ENCODE measurements around the gene FASTKD1. TPM values are rescaled to one million over a fixed set of nuclear protein-coding genes. Genes with fewer than 3 reads are reported as not detected.
"Not testable (repeated sequence)": the region's sequence is repeated elsewhere in the genome, so short reads cannot be mapped to it uniquely, and the experiment has no call there.

FASTKD1 gene
- polyA plus RNA-seq, 3 donors: 9.1 to 16.9 (median 14.3) TPM

DNA sequence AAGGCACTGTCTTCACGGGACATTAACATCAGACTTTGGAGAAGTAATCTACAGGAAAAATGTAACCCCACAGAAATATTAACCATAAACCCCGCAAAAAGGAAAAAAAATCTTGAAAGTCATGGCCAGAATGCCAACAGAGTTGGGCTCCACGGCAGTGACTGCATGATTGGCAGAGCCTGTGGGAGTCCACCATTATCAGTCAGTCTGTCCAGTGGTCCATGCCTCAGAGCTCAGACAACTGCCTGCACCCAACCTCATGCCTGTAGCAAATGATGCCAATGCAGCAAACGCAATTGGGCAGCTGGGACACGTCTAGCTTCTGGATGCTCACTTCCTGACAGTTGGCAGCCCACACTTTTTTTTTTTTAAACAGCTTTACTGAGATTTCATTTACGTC lies 5.4 kb upstream of the FASTKD1 start:
- TF ChIP-seq, protein P1, sequence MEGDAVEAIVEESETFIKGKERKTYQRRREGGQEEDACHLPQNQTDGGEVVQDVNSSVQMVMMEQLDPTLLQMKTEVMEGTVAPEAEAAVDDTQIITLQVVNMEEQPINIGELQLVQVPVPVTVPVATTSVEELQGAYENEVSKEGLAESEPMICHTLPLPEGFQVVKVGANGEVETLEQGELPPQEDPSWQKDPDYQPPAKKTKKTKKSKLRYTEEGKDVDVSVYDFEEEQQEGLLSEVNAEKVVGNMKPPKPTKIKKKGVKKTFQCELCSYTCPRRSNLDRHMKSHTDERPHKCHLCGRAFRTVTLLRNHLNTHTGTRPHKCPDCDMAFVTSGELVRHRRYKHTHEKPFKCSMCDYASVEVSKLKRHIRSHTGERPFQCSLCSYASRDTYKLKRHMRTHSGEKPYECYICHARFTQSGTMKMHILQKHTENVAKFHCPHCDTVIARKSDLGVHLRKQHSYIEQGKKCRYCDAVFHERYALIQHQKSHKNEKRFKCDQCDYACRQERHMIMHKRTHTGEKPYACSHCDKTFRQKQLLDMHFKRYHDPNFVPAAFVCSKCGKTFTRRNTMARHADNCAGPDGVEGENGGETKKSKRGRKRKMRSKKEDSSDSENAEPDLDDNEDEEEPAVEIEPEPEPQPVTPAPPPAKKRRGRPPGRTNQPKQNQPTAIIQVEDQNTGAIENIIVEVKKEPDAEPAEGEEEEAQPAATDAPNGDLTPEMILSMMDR (IDR thresholded peaks at IDR 0.05): no peak
- Histone ChIP-seq H3K27me3 (ENCODE audit: control insufficient read depth in 2 of 2, insufficient read depth in 2 of 2, low read length in 2 of 2) (peaks cover 0 to 3% of the 10 kb centered on the region in 2 donors), H2AFZ (ENCODE audit: insufficient read depth, low read depth, low read length, poor library complexity, severe bottlenecking) (no peak overlapping the region), H4K20me1 (ENCODE audit: insufficient read depth, low read length) (no peaks in the 10 kb centered on the region), H3K27ac (ENCODE audit: low read depth in 1 of 2, low read length in 2 of 2) (no peak overlapping the region), H3K79me2 (ENCODE audit: insufficient read depth, low read length) (no peaks in the 10 kb centered on the region), H3K9ac (ENCODE audit: insufficient read depth, low read length, poor library complexity, severe bottlenecking) (no peak overlapping the region), H3K4me1 (ENCODE audit: control insufficient read depth in 1 of 2, insufficient read depth in 2 of 2, low read length in 2 of 2) (peaks cover 0 to 4% of the 10 kb centered on the region in 2 donors), H3K36me3 (replicated peaks in 1 of 2; ENCODE audit: control insufficient read depth in 1 of 2, insufficient read depth in 2 of 2, low read length in 2 of 2) (no peaks in the 10 kb centered on the region), H3K9me3 (replicated peaks in 1 of 2; ENCODE audit: control insufficient read depth in 1 of 2, insufficient read depth in 1 of 2, low read length in 2 of 2) (peaks cover 0 to 2% of the 10 kb centered on the region in 2 donors), H3K4me3 (replicated peaks in 1 of 3; ENCODE audit: low read depth in 2 of 3, low read length in 3 of 3) (no peak overlapping the region), H3K4me2 (replicated peaks; ENCODE audit: extremely low read depth, low read length, poor library complexity, severe bottlenecking) (no peak overlapping the region)
- WGBS (ENCODE audit: insufficient coverage): 69% methylated on average over 3 of the region's 6 CpGs
- Mint-ChIP-seq H3K9me3 (peaks cover 0 to 6% (median 5%) of the 10 kb centered on the region in 7 donors), H3K27ac (no peak overlapping the region), H3K4me1 (peaks cover 2% of the 10 kb centered on the region), H3K27me3 (ENCODE audit: low read depth in 3 of 3) (peaks cover 0 to 8% (median 8%) of the 10 kb centered on the region in 3 donors), H3K4me3 (no peak overlapping the region), H3K36me3 (no peaks in the 10 kb centered on the region)
- intact Hi-C loops (cut with micrococcal nuclease): loop anchor here in 1 of 2 donors (10.0 kb wide), 1 partner anchor 246 kb away; the partner anchor contains the start of genes METTL5 and UBR3
- DNase-seq: no peak

DNA sequence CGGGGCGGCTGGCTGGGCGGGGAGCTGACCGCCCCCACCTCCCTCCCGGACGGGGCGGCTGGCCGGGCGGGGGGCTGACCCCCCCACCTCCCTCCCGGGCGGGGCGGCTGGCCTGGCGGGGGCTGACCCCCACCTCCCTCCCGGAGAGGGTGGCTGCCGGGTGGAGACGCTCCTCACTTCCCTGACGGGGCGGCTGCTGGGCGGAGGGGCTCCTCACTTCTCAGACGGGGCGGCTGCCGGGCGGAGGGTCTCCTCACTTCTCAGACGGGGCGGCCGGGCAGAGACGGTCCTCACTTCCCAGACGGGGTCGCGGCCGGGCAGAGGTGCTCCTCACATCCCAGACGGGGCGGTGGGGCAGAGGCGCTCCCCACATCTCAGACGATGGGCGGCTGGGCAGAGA lies 1.6 kb upstream of the FASTKD1 start:
- not testable (repeated sequence) for H3K4me2 ChIP-seq (replicated peaks; ENCODE audit: extremely low read depth, low read length, poor library complexity, severe bottlenecking); H4K20me1 ChIP-seq (ENCODE audit: insufficient read depth, low read length); H3K9ac ChIP-seq (ENCODE audit: insufficient read depth, low read length, poor library complexity, severe bottlenecking); H3K4me1 ChIP-seq (ENCODE audit: control insufficient read depth in 1 of 2, insufficient read depth in 2 of 2, low read length in 2 of 2); H3K4me1 Mint-ChIP-seq; H3K27me3 Mint-ChIP-seq (ENCODE audit: low read depth in 3 of 3); H3K4me3 Mint-ChIP-seq; H3K27me3 ChIP-seq (ENCODE audit: control insufficient read depth in 2 of 2, insufficient read depth in 2 of 2, low read length in 2 of 2); H2AFZ ChIP-seq (ENCODE audit: insufficient read depth, low read depth, low read length, poor library complexity, severe bottlenecking); H3K27ac Mint-ChIP-seq; H3K27ac ChIP-seq (ENCODE audit: low read depth in 1 of 2, low read length in 2 of 2); H3K36me3 ChIP-seq (replicated peaks in 1 of 2; ENCODE audit: control insufficient read depth in 1 of 2, insufficient read depth in 2 of 2, low read length in 2 of 2); DNase-seq; H3K36me3 Mint-ChIP-seq; H3K4me3 ChIP-seq (replicated peaks in 1 of 3; ENCODE audit: low read depth in 2 of 3, low read length in 3 of 3); H3K9me3 ChIP-seq (replicated peaks in 1 of 2; ENCODE audit: control insufficient read depth in 1 of 2, insufficient read depth in 1 of 2, low read length in 2 of 2); H3K9me3 Mint-ChIP-seq
- H3K79me2 ChIP-seq (ENCODE audit: insufficient read depth, low read length): peaks cover 33% of the 10 kb centered on the region
- no CpG with 5 or more reads among the region's 36 CpGs for WGBS (ENCODE audit: insufficient coverage)
- intact Hi-C loops (cut with micrococcal nuclease): loop anchor here in 1 of 2 donors (10.0 kb wide), 1 partner anchor 250 kb away; the partner anchor contains the start of genes METTL5 and UBR3

GRCh38 chr2:169574539-169574938 lies 874 bp upstream of the FASTKD1 start:
- H3K9me3 Mint-ChIP-seq; H3K27me3 Mint-ChIP-seq (ENCODE audit: low read depth in 3 of 3); H3K4me3 ChIP-seq (replicated peaks in 1 of 3; ENCODE audit: low read depth in 2 of 3, low read length in 3 of 3); H3K36me3 ChIP-seq (replicated peaks in 1 of 2; ENCODE audit: control insufficient read depth in 1 of 2, insufficient read depth in 2 of 2, low read length in 2 of 2); DNase-seq; H2AFZ ChIP-seq (ENCODE audit: insufficient read depth, low read depth, low read length, poor library complexity, severe bottlenecking); H3K27me3 ChIP-seq (ENCODE audit: control insufficient read depth in 2 of 2, insufficient read depth in 2 of 2, low read length in 2 of 2); H3K4me3 Mint-ChIP-seq; H3K4me2 ChIP-seq (replicated peaks; ENCODE audit: extremely low read depth, low read length, poor library complexity, severe bottlenecking); H3K4me1 ChIP-seq (ENCODE audit: control insufficient read depth in 1 of 2, insufficient read depth in 2 of 2, low read length in 2 of 2); H4K20me1 ChIP-seq (ENCODE audit: insufficient read depth, low read length); H3K9ac ChIP-seq (ENCODE audit: insufficient read depth, low read length, poor library complexity, severe bottlenecking); H3K27ac Mint-ChIP-seq; H3K27ac ChIP-seq (ENCODE audit: low read depth in 1 of 2, low read length in 2 of 2); H3K9me3 ChIP-seq (replicated peaks in 1 of 2; ENCODE audit: control insufficient read depth in 1 of 2, insufficient read depth in 1 of 2, low read length in 2 of 2): not testable (repeated sequence)
- peaks cover 39% of the 10 kb centered on the region for H3K79me2 ChIP-seq (ENCODE audit: insufficient read depth, low read length)
- Mint-ChIP-seq H3K4me1 (peaks cover 10% of the 10 kb centered on the region), H3K36me3 (peaks cover 6 to 12% of the 10 kb centered on the region in 2 donors)
- intact Hi-C loops (cut with micrococcal nuclease): loop anchor here in 1 of 2 donors (10.0 kb wide), 1 partner anchor 250 kb away; the partner anchor contains the start of genes METTL5 and UBR3
- WGBS (ENCODE audit: insufficient coverage): no CpG with 5 or more reads among the region's 5 CpGs

Measured in CD14-positive monocyte (primary cell).